PFSK-1 (cell line): Measurements from ENCODE around the gene PRRG3.

Experiments
- FOXP2 ChIP-seq: optimal IDR thresholded peaks from 2 replicates; pipeline ENCODE3; 2011; ENCODE audit warnings: borderline replicate concordance, control low read depth, inconsistent platforms; ENCODE audit not compliant: insufficient read depth; ENCODE audit errors: extremely low read length, extremely low read depth
- POLR2AphosphoS5 ChIP-seq: IDR thresholded peaks from 2 replicates; pipeline ENCODE4 v1.6.1; 2012; ENCODE audit warnings: low read depth, mild to moderate bottlenecking, control low read depth, low read length, moderate library complexity
- REST ChIP-seq, 2 experiments: IDR thresholded peaks; 2 replicates each; pipeline versions ENCODE4 v1.6.1 to v1.8.0; 2011 to 2012; ENCODE audit warnings: low read depth in 2 of 2, low read length in 2 of 2, control low read depth in 1 of 2, inconsistent platforms in 1 of 2, mild to moderate bottlenecking in 1 of 2, moderate library complexity in 1 of 2; ENCODE audit not compliant: insufficient read depth in 1 of 2
- SIN3A ChIP-seq: IDR thresholded peaks from 2 replicates; pipeline ENCODE4 v1.6.1; 2012; ENCODE audit warnings: mild to moderate bottlenecking, low read length, moderate library complexity, borderline replicate concordance; ENCODE audit not compliant: insufficient read depth
- TAF1 ChIP-seq: IDR thresholded peaks from 2 replicates; pipeline ENCODE4 v1.6.1; 2012; ENCODE audit warnings: low read length, control low read depth, borderline replicate concordance; ENCODE audit not compliant: insufficient read depth

PRRG3 gene

GRCh38 chrX:151725338-151725614 lies 30.0 kb downstream of the PRRG3 start:
- TF ChIP-seq POLR2AphosphoS5: no peak
- no peak for TF ChIP-seq TAF1
- no peak for TF ChIP-seq REST (IDR thresholded peaks at IDR 0.05; ENCODE audit: insufficient read depth in 1 of 2, low read depth in 2 of 2, low read length in 2 of 2)
- no peak for TF ChIP-seq SIN3A
- TF ChIP-seq FOXP2: no peak

GRCh38 chrX:151726751-151727150 lies 31.5 kb downstream of the PRRG3 start:
- TF ChIP-seq FOXP2 (no peak), TAF1 (no peak), REST (IDR thresholded peaks at IDR 0.05; ENCODE audit: insufficient read depth in 1 of 2, low read depth in 2 of 2, low read length in 2 of 2) (no peak), POLR2AphosphoS5 (no peak), SIN3A (no peak)

GRCh38 chrX:151727346-151727745 lies 32.1 kb downstream of the PRRG3 start:
- TF ChIP-seq REST (IDR thresholded peaks at IDR 0.05; ENCODE audit: insufficient read depth in 1 of 2, low read depth in 2 of 2, low read length in 2 of 2) (no peak), TAF1 (no peak), FOXP2 (no peak), SIN3A (no peak), POLR2AphosphoS5 (no peak)

- TF ChIP-seq TAF1 (no peak), REST (IDR thresholded peaks at IDR 0.05; ENCODE audit: insufficient read depth in 1 of 2, low read depth in 2 of 2, low read length in 2 of 2) (no peak), FOXP2 (no peak), SIN3A (no peak), POLR2AphosphoS5 (no peak)
Observed at GRCh38 chrX:151729056-151729725, 33.9 kb downstream of the PRRG3 start.

- TF ChIP-seq REST (IDR thresholded peaks at IDR 0.05; ENCODE audit: insufficient read depth in 1 of 2, low read depth in 2 of 2, low read length in 2 of 2) (no peak), SIN3A (no peak), TAF1 (no peak), FOXP2 (no peak), POLR2AphosphoS5 (no peak)
Observed at GRCh38 chrX:151734446-151734845, 39.2 kb downstream of the PRRG3 start, which contains the start of gene CNGA2. TSS of gene CNGA2 (plus strand) at chrX:151734746. CDS start at chrX:151738484, 3,738 bp downstream.
